ENCODE results near the gene ITSN2.
"Not testable (repeated sequence)": the region's sequence is repeated elsewhere in the genome, so short reads cannot be mapped to it uniquely, and the experiment has no call there.

Gene ITSN2

GRCh38 chr2:24210106-24210455, 150.3 kb downstream of the ITSN2 start:
- DNase-seq, result no peak

- DNase-seq, result no peak
Observed at GRCh38 chr2:24209389-24210105, 150.8 kb downstream of the ITSN2 start.

GRCh38 chr2:24208490-24208889, 151.8 kb downstream of the ITSN2 start:
- no peak for DNase-seq

- DNase-seq, result no peak
Observed at GRCh38 chr2:24207359-24207758, 153.0 kb downstream of the ITSN2 start.

- no peak for DNase-seq
Observed at GRCh38 chr2:24206714-24207113, 153.6 kb downstream of the ITSN2 start.

GRCh38 chr2:24206242-24206641, 154.1 kb downstream of the ITSN2 start:
- no peak for DNase-seq

GRCh38 chr2:24205131-24205530, 155.2 kb downstream of the ITSN2 start:
- DNase-seq, result no peak

GRCh38 chr2:24204505-24204904, 155.8 kb downstream of the ITSN2 start:
- no peak for DNase-seq

GRCh38 chr2:24203787-24204150, 156.6 kb downstream of the ITSN2 start:
- no peak for DNase-seq

GRCh38 chr2:24203029-24203786, 157.1 kb downstream of the ITSN2 start:
- DNase-seq, result no peak

- DNase-seq, result no peak
Observed at GRCh38 chr2:24200799-24201198, 159.5 kb downstream of the ITSN2 start.

GRCh38 chr2:24199968-24200590, 160.3 kb downstream of the ITSN2 start:
- no peak for DNase-seq

GRCh38 chr2:24197213-24197612, 163.1 kb downstream of the ITSN2 start:
- not testable (repeated sequence) for DNase-seq

GRCh38 chr2:24191848-24192247, 168.5 kb downstream of the ITSN2 start:
- DNase-seq, result no peak

- DNase-seq, result no peak
Observed at GRCh38 chr2:24191156-24191555, 169.2 kb downstream of the ITSN2 start.

- no peak for DNase-seq
Observed at GRCh38 chr2:24190503-24190902, 169.8 kb downstream of the ITSN2 start.

GRCh38 chr2:24189551-24189950, 170.8 kb downstream of the ITSN2 start:
- DNase-seq, result no peak

- no peak for DNase-seq
Observed at GRCh38 chr2:24183366-24184069, 176.8 kb downstream of the ITSN2 start.

- no peak for DNase-seq
Observed at GRCh38 chr2:24182507-24182906, 177.8 kb downstream of the ITSN2 start.

GRCh38 chr2:24181849-24182248, 178.5 kb downstream of the ITSN2 start:
- no peak for DNase-seq

- no peak for DNase-seq
Observed at GRCh38 chr2:24179683-24180082, 180.7 kb downstream of the ITSN2 start.

GRCh38 chr2:24176326-24176725, 184.0 kb downstream of the ITSN2 start:
- no peak for DNase-seq

GRCh38 chr2:24175631-24176187, 184.6 kb downstream of the ITSN2 start:
- DNase-seq, result no peak
